Liver (tissue), 9 donors: ENCODE measurements around the gene NMUR2. TPM values are rescaled to one million over a fixed set of nuclear protein-coding genes. Genes with fewer than 3 reads are reported as not detected.

Experiments used
- DNase-seq: peaks from one replicate; pipeline ENCODE4 v3.0.0-alpha.2; 2017; ENCODE audit warnings: low spot score
- H3K27ac ChIP-seq, 2 donors: one replicate each; pipeline ENCODE4 v1.7.0; 2013; ENCODE audit warnings: inconsistent platforms in 2 of 2, low read length in 2 of 2, control low read depth in 1 of 2, low read depth in 1 of 2, mild to moderate bottlenecking in 1 of 2
- H3K27me3 ChIP-seq, 4 donors: one replicate each; pipeline versions ENCODE4 v1.6.1 to v1.7.0; 2013; ENCODE audit warnings: low read length in 3 of 4, inconsistent platforms in 1 of 4, mild to moderate bottlenecking in 1 of 4, moderate library complexity in 1 of 4; ENCODE audit not compliant: control insufficient read depth in 4 of 4, insufficient read depth in 4 of 4
- H3K36me3 ChIP-seq, 4 donors: one replicate each; pipeline versions ENCODE4 v1.6.1 to v1.7.0; 2013; ENCODE audit warnings: low read length in 3 of 4, mild to moderate bottlenecking in 3 of 4, low read depth in 1 of 4, moderate library complexity in 1 of 4; ENCODE audit not compliant: control insufficient read depth in 4 of 4, insufficient read depth in 3 of 4
- H3K4me1 ChIP-seq, 4 donors: one replicate each; pipeline versions ENCODE4 v1.6.1 to v1.7.0; 2013; ENCODE audit warnings: low read length in 3 of 4, mild to moderate bottlenecking in 3 of 4, moderate library complexity in 1 of 4; ENCODE audit not compliant: control insufficient read depth in 4 of 4, insufficient read depth in 4 of 4
- H3K4me3 ChIP-seq, 3 donors: one replicate each; pipeline versions ENCODE4 v1.6.1 to v1.7.0; 2013; ENCODE audit warnings: low read length in 3 of 3, control low read depth in 1 of 3, low read depth in 1 of 3, mild to moderate bottlenecking in 1 of 3
- H3K9ac ChIP-seq, 2 donors: one replicate each; pipeline ENCODE4 v1.7.0; 2013; ENCODE audit warnings: low read length in 2 of 2, mild to moderate bottlenecking in 2 of 2, moderate library complexity in 2 of 2, control low read depth in 1 of 2, low read depth in 1 of 2
- H3K9me3 ChIP-seq, 4 donors: one replicate each; pipeline versions ENCODE4 v1.6.1 to v1.7.0; 2013; ENCODE audit warnings: low read length in 3 of 4; ENCODE audit not compliant: control insufficient read depth in 4 of 4
- ATF3 ChIP-seq: IDR thresholded peaks from 2 replicates; pipeline ENCODE4 v1.6.1; 2016; ENCODE audit warnings: antibody characterized with exemption
- CTCF ChIP-seq: fragments of 150-350 bp; IDR thresholded peaks from 2 replicates; pipeline ENCODE4 v1.5.1; 2017; ENCODE audit warnings: improper control_type of control experiment, low read depth, low read length; ENCODE audit not compliant: missing input control
- EGR1 ChIP-seq, 2 donors: IDR thresholded peaks; 2 replicates each; pipeline ENCODE4 v1.6.1; 2016 to 2018; ENCODE audit warnings: antibody characterized with exemption in 2 of 2, low read depth in 2 of 2
- FOXA1 ChIP-seq: IDR thresholded peaks from 2 replicates; pipeline ENCODE4 v1.6.1; 2016; ENCODE audit warnings: antibody characterized with exemption
- FOXA2 ChIP-seq: IDR thresholded peaks from 2 replicates; pipeline ENCODE4 v1.6.1; 2016; ENCODE audit warnings: antibody characterized with exemption
- GABPA ChIP-seq, 2 donors: IDR thresholded peaks in 1 of 2; conservative IDR thresholded peaks in 1 of 2; 2 replicates each; pipeline ENCODE4 v1.6.1; 2016; ENCODE audit warnings: antibody characterized with exemption in 2 of 2, mild to moderate bottlenecking in 1 of 2, moderate library complexity in 1 of 2
- HNF4A ChIP-seq, 2 donors: conservative IDR thresholded peaks; 2 replicates each; pipeline ENCODE4 v1.6.1; 2016; ENCODE audit warnings: antibody characterized with exemption in 2 of 2, mild to moderate bottlenecking in 2 of 2
- HNF4G ChIP-seq: IDR thresholded peaks from 2 replicates; pipeline ENCODE4 v1.6.1; 2016; ENCODE audit warnings: antibody characterized with exemption
- JUND ChIP-seq, 2 donors: IDR thresholded peaks; 2 replicates each; pipeline ENCODE4 v1.6.1; 2016; ENCODE audit warnings: antibody characterized with exemption in 2 of 2
- MAX ChIP-seq: IDR thresholded peaks from 2 replicates; pipeline ENCODE4 v1.6.1; 2016; ENCODE audit warnings: antibody characterized with exemption
- NR2F2 ChIP-seq: IDR thresholded peaks from 2 replicates; pipeline ENCODE4 v1.6.1; 2016; ENCODE audit warnings: antibody characterized with exemption
- RAD21 ChIP-seq, 2 donors: IDR thresholded peaks; 2 replicates each; pipeline ENCODE4 v1.6.1; 2016; ENCODE audit warnings: antibody characterized with exemption in 2 of 2, mild to moderate bottlenecking in 2 of 2
- RXRA ChIP-seq, 2 donors: IDR thresholded peaks; 2 replicates each; pipeline ENCODE4 v1.6.1; 2017 to 2018; ENCODE audit warnings: antibody characterized with exemption in 2 of 2, mild to moderate bottlenecking in 1 of 2
- SP1 ChIP-seq: IDR thresholded peaks from 2 replicates; pipeline ENCODE4 v1.6.1; 2018; ENCODE audit warnings: antibody characterized with exemption, mild to moderate bottlenecking
- TAF1 ChIP-seq: conservative IDR thresholded peaks from 2 replicates; pipeline ENCODE4 v1.6.1; 2016; ENCODE audit warnings: antibody characterized with exemption, mild to moderate bottlenecking
- YY1 ChIP-seq: IDR thresholded peaks from 2 replicates; pipeline ENCODE4 v1.6.1; 2016; ENCODE audit warnings: antibody characterized with exemption, mild to moderate bottlenecking
- ZBTB33 ChIP-seq: IDR thresholded peaks from 2 replicates; pipeline ENCODE4 v1.6.1; 2016; ENCODE audit warnings: antibody characterized with exemption
- WGBS: extraction: QIAGEN DNeasy Blood & Tissue Kit; methylation state at CpG from one replicate; pipeline ENCODE4 v1.1.7; 2013; 5-methylcytosine and 5-hydroxymethylcytosine counted together
- polyA plus RNA-seq, 2 donors: library from polyadenylated mRNA; stranded (reverse) in 1 of 2; unstranded in 1 of 2; fragments of 200-250 nt in 1 of 2; fragments of >200 nt in 1 of 2; fragmentation: Nextera tagmentation in 1 of 2; extraction: Ambion mirVana in 1 of 2; gene quantifications; one replicate each; pipeline versions ENCODE4 v1.2.1 to v1.2.3, GENCODE V29; 2013 to 2015
- total RNA-seq, 2 donors: library from RNA; depleted of rRNA; stranded (reverse); fragments of >200 nt; gene quantifications; one replicate each; pipeline ENCODE4 v1.2.3, GENCODE V29; 2014
- TF ChIP-seq, protein P1 (sequence below): IDR thresholded peaks from 2 replicates; pipeline ENCODE4 v1.6.1; 2016; ENCODE audit warnings: antibody characterized with exemption, mild to moderate bottlenecking
- donor health status: healthy.
- donor health status: healthy.
- donor health status: healthy.
- donor health status: healthy.
- donor health status: healthy.

The NMUR2 gene
- total and polyA plus RNA-seq, 4 donors, result not detected

GRCh38 chr5:152364172-152364571 is 40.9 kb downstream of the NMUR2 start:
- TF ChIP-seq CTCF (no peak), YY1 (no peak), FOXA1 (no peak), RAD21 (IDR thresholded peaks at IDR 0.05) (no peak), EGR1 (IDR thresholded peaks at IDR 0.05; ENCODE audit: low read depth in 2 of 2) (no peak), ATF3 (no peak), JUND (IDR thresholded peaks at IDR 0.05) (no peak), RXRA (IDR thresholded peaks at IDR 0.05) (no peak), ZBTB33 (no peak), HNF4A (conservative IDR thresholded peaks at IDR 0.05) (no peak), NR2F2 (no peak), GABPA (IDR thresholded peaks at IDR 0.05 in 1 of 2, conservative IDR thresholded peaks at IDR 0.05 in 1 of 2) (no peak), MAX (no peak), FOXA2 (no peak), SP1 (no peak), HNF4G (no peak), TAF1 (no peak)
- TF ChIP-seq, protein P1, sequence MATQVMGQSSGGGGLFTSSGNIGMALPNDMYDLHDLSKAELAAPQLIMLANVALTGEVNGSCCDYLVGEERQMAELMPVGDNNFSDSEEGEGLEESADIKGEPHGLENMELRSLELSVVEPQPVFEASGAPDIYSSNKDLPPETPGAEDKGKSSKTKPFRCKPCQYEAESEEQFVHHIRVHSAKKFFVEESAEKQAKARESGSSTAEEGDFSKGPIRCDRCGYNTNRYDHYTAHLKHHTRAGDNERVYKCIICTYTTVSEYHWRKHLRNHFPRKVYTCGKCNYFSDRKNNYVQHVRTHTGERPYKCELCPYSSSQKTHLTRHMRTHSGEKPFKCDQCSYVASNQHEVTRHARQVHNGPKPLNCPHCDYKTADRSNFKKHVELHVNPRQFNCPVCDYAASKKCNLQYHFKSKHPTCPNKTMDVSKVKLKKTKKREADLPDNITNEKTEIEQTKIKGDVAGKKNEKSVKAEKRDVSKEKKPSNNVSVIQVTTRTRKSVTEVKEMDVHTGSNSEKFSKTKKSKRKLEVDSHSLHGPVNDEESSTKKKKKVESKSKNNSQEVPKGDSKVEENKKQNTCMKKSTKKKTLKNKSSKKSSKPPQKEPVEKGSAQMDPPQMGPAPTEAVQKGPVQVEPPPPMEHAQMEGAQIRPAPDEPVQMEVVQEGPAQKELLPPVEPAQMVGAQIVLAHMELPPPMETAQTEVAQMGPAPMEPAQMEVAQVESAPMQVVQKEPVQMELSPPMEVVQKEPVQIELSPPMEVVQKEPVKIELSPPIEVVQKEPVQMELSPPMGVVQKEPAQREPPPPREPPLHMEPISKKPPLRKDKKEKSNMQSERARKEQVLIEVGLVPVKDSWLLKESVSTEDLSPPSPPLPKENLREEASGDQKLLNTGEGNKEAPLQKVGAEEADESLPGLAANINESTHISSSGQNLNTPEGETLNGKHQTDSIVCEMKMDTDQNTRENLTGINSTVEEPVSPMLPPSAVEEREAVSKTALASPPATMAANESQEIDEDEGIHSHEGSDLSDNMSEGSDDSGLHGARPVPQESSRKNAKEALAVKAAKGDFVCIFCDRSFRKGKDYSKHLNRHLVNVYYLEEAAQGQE, result no peak
- WGBS, result 85% methylated on average over 4 of the region's 4 CpGs
- Histone ChIP-seq H3K27ac (no peak overlapping the region), H3K27me3 (peaks cover 0 to 3% (median 0%) of the 10 kb centered on the region in 4 donors), H3K9ac (no peak overlapping the region), H3K4me1 (no peaks in the 10 kb centered on the region), H3K4me3 (no peak overlapping the region), H3K9me3 (no peaks in the 10 kb centered on the region), H3K36me3 (no peaks in the 10 kb centered on the region)
- no peak for DNase-seq
